AG08395 (cell line): ENCODE results near the gene CAB39L.

Source experiments
- DNase-seq: peaks from one replicate; pipeline ENCODE4 v3.0.0; 2012; ENCODE audit warnings: mixed read lengths, low spot score

The CAB39L gene

GRCh38 chr13:49279112-49279511, 164.8 kb downstream of the CAB39L start:
- DNase-seq = no peak

GRCh38 chr13:49278211-49278610, 165.7 kb downstream of the CAB39L start:
- no peak for DNase-seq

GRCh38 chr13:49272296-49272695, 171.6 kb downstream of the CAB39L start:
- no peak for DNase-seq

GRCh38 chr13:49271264-49271663, 172.6 kb downstream of the CAB39L start:
- DNase-seq = no peak

- DNase-seq = no peak
Measured at GRCh38 chr13:49265822-49266221, 178.0 kb downstream of the CAB39L start.

- DNase-seq = no peak
Measured at GRCh38 chr13:49262634-49263033, 181.2 kb downstream of the CAB39L start.

GRCh38 chr13:49259586-49259985, 184.3 kb downstream of the CAB39L start:
- no peak for DNase-seq
